IPS DF 6.9 (cell line): ENCODE data around the gene GEMIN5.

Source experiments
- DNase-seq: peaks from one replicate; pipeline ENCODE4 v3.0.0-alpha.2; 2013; ENCODE audit warnings: low read depth, low spot score
- H3K27ac ChIP-seq: one replicate; pipeline ENCODE4 v1.5.1; 2013; ENCODE audit warnings: low read length, control low read depth
- H3K27me3 ChIP-seq: 2 replicates; pipeline ENCODE4 v1.6.1; 2013; ENCODE audit warnings: mild to moderate bottlenecking, low read length; ENCODE audit not compliant: control insufficient read depth, insufficient read depth
- H3K36me3 ChIP-seq: 2 replicates; pipeline ENCODE4 v1.6.1; 2013; ENCODE audit warnings: low read length; ENCODE audit not compliant: control insufficient read depth, insufficient read depth
- H3K4me1 ChIP-seq: 2 replicates; pipeline ENCODE4 v1.6.1; 2013; ENCODE audit warnings: low read length; ENCODE audit not compliant: control insufficient read depth, insufficient read depth
- H3K4me3 ChIP-seq: 2 replicates; pipeline ENCODE4 v1.5.1; 2013; ENCODE audit warnings: mild to moderate bottlenecking, low read length
- H3K9me3 ChIP-seq: 2 replicates; pipeline ENCODE4 v1.6.1; 2013; ENCODE audit warnings: low read length, inconsistent platforms; ENCODE audit not compliant: control insufficient read depth, insufficient read depth
- WGBS: extraction: QIAGEN DNeasy Blood & Tissue Kit; methylation state at CpG from one replicate; pipeline ENCODE4 v1.1.7; 2013; ENCODE audit warnings: mixed read lengths, missing lambda C conversion rate; ENCODE audit not compliant: insufficient read length, insufficient coverage; 5-methylcytosine and 5-hydroxymethylcytosine counted together

GEMIN5 gene

DNA sequence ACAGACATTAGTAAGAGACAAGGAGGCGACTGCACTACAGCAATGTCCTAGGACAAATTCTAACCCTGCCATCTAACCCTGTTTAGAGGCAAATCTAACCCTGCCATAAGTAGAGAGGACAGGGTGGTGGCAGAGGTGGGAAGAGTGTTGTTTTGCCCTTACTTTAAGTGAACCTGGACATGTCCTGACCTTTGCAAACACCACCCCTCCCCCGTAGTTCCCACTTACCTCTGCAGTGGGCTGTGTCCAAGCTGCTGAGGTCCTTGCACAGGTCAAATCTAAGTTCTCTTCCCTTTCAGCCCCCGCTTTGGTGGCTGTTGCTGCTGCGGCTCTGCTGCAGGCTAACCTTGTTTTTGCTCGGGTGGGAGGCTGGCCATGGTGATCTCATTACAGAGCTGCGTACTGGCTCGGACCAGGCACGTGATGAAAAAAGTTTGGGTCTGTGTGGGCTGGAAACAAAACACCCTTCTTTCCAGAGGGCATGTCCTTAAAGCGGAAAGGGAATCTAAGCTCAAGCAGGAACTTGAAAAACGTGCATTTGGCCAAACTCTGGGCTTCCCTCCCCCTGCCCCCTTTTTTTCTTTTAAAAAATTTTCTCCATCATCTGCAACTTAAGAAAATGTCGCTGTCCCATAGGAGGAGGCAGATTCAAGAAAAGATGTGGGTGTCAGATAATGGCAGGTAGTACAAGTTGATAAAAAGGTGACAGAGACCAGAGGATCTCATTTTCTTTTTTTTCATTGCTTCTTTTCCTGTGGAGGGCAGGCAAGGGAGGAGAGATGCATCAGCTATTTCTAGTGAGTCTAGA, 87.6 kb downstream of the GEMIN5 start, which contains the start of gene FAXDC2:
TSS of gene FAXDC2 (minus strand) at position 349 of the 808 bp plus-strand sequence. CDS start 12,425 bp downstream, outside the sequence.
- H3K27me3 ChIP-seq: no peaks in the 10 kb centered on the region
- H3K36me3 ChIP-seq: no peaks in the 10 kb centered on the region
- no CpG with 5 or more reads among the region's 11 CpGs for WGBS
- no peaks in the 10 kb centered on the region for H3K4me1 ChIP-seq
- H3K4me3 ChIP-seq: peak within 1 kb of the TSS; percentile 41; the same call in 1 of the 2 replicates
- H3K9me3 ChIP-seq: no peaks in the 10 kb centered on the region
- H3K27ac ChIP-seq: no peak within 1 kb of the TSS
- DNase-seq: peak; percentile 63

DNA sequence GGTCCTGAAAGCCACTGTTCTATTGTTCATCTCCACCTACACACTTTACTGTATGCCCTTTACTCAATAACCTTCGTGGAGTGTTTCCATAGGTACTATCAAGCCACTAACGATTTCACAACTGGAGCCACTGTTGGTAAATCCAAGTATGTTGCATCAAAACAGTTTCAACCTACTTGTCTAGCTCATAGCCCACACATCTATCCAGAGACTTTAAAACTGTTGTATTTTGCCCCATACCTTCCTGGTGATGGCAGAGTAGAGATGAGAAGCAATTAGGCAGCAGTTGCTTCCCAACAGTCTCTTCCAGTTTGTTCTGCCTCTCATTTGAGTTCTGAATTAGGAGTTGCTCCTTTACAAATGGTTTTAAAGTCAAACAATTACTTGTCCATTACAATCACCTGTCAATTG, 88.2 kb downstream of the GEMIN5 start:
- WGBS: no CpG with 5 or more reads among the region's 2 CpGs
- H3K4me3 ChIP-seq: no peak overlapping the region; the same call in 1 of the 2 replicates
- H3K9me3 ChIP-seq: no peaks in the 10 kb centered on the region
- H3K27me3 ChIP-seq: no peaks in the 10 kb centered on the region
- no peak for DNase-seq
- H3K4me1 ChIP-seq: no peaks in the 10 kb centered on the region
- no peaks in the 10 kb centered on the region for H3K36me3 ChIP-seq
- H3K27ac ChIP-seq: no peak overlapping the region

DNA sequence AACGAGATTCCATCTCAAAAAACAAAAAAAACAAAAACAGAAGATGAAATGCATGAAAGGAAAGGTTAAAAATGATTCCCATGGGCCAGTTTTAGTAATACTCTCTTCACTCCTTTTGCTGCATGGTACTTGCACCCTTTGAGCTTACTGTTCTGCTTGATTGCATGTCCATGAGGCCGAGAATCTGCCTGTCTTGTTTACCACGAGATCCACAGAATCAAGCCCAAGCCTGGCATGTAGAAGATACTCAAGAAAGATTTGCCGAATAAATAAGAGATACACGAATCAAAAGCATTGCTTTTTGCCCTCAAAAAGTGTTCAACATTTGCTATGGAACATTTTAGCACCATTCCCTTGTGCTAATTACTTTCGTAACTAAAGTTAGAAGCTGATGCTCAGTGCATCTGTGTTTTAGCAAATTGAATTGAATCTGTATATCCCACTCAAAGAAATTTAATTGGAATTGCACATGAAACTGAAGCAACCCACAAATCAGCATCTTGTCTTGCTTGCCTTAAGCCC, 88.7 kb downstream of the GEMIN5 start:
- H3K27ac ChIP-seq: no peak overlapping the region
- no peak overlapping the region for H3K4me3 ChIP-seq
- no peaks in the 10 kb centered on the region for H3K4me1 ChIP-seq
- H3K9me3 ChIP-seq: no peaks in the 10 kb centered on the region
- no peaks in the 10 kb centered on the region for H3K27me3 ChIP-seq
- no peak for DNase-seq
- no CpG with 5 or more reads among the region's 6 CpGs for WGBS
- H3K36me3 ChIP-seq: no peaks in the 10 kb centered on the region

DNA sequence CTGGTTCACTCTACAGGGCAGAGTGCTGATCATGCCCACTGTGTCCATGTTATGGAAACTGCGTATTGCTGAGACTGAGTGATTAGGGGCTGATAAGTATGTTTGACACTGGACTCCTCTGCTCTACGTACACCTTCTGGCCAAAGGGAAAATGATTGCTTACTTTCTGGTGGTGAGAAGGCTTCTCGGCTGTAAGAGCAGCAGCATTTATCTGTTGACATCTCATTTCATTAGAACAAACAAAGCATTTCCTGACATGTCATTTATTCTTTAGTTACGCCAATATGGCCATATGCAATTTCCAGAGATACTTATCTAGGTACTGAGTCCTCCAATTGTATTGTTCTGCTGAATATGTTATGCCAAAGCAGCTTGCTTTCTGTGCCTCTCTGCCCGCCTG, 93.2 kb downstream of the GEMIN5 start:
- no peaks in the 10 kb centered on the region for H3K9me3 ChIP-seq
- H3K27ac ChIP-seq: no peak overlapping the region
- H3K36me3 ChIP-seq: no peaks in the 10 kb centered on the region
- no peaks in the 10 kb centered on the region for H3K27me3 ChIP-seq
- no peak overlapping the region for H3K4me3 ChIP-seq
- no CpG with 5 or more reads among the region's 5 CpGs for WGBS
- H3K4me1 ChIP-seq: no peaks in the 10 kb centered on the region
- DNase-seq: no peak

DNA sequence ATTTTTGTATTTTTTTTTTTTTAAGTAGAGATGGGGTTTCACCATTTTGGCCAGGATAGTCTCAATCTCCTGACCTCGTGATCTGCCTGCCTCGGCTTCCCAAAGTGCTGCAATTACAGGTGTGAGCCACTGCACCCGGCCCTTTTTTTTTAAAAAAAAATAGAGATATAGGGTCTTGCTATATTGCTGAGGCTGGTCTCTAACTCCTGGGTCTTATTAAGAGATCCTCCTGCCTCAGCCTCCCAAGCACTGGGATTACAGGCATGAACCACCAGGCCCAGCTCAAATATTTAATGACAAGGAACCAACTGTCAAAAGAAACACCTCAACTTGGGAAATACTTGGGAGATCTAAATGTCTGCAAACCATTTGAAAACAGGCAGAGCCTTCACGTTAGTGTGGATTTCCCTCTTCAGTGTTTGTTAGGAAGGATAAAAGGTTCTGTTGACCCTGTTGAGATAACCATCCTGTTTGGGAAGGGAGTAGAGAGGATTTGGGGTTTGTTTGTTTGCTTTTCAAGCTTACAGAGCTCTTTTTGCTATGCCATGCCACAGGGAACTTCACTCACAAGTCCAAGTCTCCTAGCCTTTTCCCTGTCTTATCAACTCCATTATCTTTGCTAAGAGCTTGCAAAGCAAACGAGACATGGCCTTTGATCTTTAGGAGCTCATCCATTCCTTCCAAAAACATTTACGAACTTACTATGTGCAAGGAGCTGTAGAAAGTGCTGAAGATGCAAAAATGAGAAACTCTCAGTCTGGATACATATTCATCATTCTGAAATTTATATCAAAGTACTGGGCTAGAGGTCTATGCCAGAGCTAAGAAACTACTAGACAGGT, 95.1 kb downstream of the GEMIN5 start:
- no peak overlapping the region for H3K4me3 ChIP-seq
- H3K27me3 ChIP-seq: no peaks in the 10 kb centered on the region
- H3K9me3 ChIP-seq: no peaks in the 10 kb centered on the region
- DNase-seq: no peak
- H3K36me3 ChIP-seq: no peaks in the 10 kb centered on the region
- no CpG with 5 or more reads among the region's 6 CpGs for WGBS
- H3K27ac ChIP-seq: no peak overlapping the region
- H3K4me1 ChIP-seq: no peaks in the 10 kb centered on the region

DNA sequence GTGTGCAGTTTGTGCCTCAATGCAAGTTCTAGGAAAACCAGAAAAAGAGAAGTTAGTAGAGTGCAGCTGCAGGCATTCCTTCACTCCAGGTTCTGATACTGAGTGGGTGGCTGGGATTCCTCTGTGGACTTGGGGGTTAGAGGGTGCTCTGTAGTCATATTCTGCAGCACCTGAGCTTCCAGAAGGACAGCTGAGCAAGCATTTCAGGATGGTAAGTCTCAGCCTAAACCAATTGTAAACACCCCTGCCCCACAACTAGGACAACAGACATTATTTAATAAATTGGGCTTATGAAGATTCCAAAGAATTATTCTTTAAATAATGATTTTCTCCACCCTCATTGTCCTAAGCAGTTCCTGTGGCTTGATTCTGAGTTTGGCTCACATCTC, 96.7 kb downstream of the GEMIN5 start:
- H3K27ac ChIP-seq: no peak overlapping the region
- H3K4me3 ChIP-seq: no peak overlapping the region
- no peaks in the 10 kb centered on the region for H3K9me3 ChIP-seq
- H3K36me3 ChIP-seq: no peaks in the 10 kb centered on the region
- no peaks in the 10 kb centered on the region for H3K4me1 ChIP-seq
- DNase-seq: no peak
- no peaks in the 10 kb centered on the region for H3K27me3 ChIP-seq

DNA sequence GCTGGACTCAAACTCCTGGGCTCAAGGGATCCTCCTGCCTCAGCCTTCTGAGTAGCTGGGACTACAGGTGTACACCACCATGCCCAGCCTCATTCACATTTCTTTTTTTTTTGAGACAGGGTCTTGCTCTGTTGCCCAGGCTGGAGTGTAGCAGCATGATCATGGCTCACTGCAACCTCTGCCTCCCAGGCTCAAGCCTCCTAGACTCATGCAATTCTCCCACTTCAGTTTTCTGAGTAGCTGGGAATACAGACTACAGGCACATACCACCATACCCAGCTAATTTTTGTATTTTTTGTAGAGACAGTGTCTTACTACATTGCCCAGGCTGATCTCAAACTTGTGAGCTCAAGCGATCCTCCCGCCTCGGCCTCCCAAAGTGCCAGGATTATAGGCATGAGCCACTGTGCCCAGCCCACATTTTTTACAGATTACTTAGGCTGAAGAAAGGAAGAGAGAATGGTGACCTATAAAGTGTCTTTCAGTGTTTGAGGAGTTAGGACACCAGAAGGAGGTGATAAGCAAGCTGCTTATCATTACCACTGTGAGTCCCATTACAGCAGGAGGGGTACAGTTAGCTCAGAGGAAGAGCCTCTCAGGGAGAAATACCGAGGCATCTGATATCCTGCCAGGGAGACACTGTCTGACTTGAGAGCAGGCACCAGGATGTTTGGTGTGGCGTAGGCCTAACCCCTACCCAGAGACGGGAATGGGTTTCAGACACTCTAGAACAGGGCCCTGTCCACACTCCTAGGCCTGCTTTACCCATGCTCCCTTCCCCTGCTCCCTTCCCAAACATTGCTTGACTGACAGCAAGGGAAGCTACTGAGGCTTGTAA, 97.4 kb downstream of the GEMIN5 start:
- Histone ChIP-seq H3K4me3 (no peak overlapping the region), H3K27me3 (no peaks in the 10 kb centered on the region), H3K36me3 (no peaks in the 10 kb centered on the region), H3K27ac (no peak overlapping the region), H3K9me3 (no peaks in the 10 kb centered on the region), H3K4me1 (no peaks in the 10 kb centered on the region)
- WGBS: no CpG with 5 or more reads among the region's 6 CpGs
- DNase-seq: no peak
